H9 (cell line): ENCODE data around the gene MARK2. TPM values are rescaled to one million over a fixed set of nuclear protein-coding genes. Genes with fewer than 3 reads are reported as not detected.
A peak's percentile ranks its signal among the peaks of the same experiment; 100 is the strongest.

ENCODE experiments used
- DNase-seq: peaks from one replicate; pipeline ENCODE4 v3.0.0-alpha.2; 2017
- H2AFZ ChIP-seq: one replicate; pipeline ENCODE4 v1.6.1; 2013; ENCODE audit warnings: mild to moderate bottlenecking, low read length, control low read depth, moderate library complexity
- H2AK5ac ChIP-seq: 2 replicates; pipeline ENCODE4 v1.6.1; 2013; ENCODE audit warnings: low read length, control low read depth, mixed read lengths; ENCODE audit not compliant: insufficient read length
- H2BK120ac ChIP-seq: one replicate; pipeline ENCODE4 v1.6.1; 2013; ENCODE audit warnings: low read depth, mild to moderate bottlenecking, low read length, control low read depth, inconsistent platforms; ENCODE audit not compliant: poor library complexity, severe bottlenecking
- H2BK12ac ChIP-seq: 2 replicates; pipeline ENCODE4 v1.6.1; 2013; ENCODE audit warnings: low read length, control low read depth, mixed read lengths, low read depth; ENCODE audit not compliant: insufficient read length
- H2BK15ac ChIP-seq: 2 replicates; pipeline ENCODE4 v1.6.1; 2013; ENCODE audit warnings: low read depth, low read length, control low read depth
- H2BK20ac ChIP-seq: one replicate; pipeline ENCODE4 v1.6.1; 2013; ENCODE audit warnings: low read depth, mild to moderate bottlenecking, low read length, control low read depth, inconsistent platforms; ENCODE audit not compliant: poor library complexity, severe bottlenecking
- H2BK5ac ChIP-seq: 2 replicates; pipeline ENCODE4 v1.6.1; 2013; ENCODE audit warnings: low read length, control low read depth, mixed read lengths; ENCODE audit not compliant: insufficient read length
- H3K14ac ChIP-seq: 2 replicates; pipeline ENCODE4 v1.6.1; 2013; ENCODE audit warnings: low read length, control low read depth; ENCODE audit not compliant: insufficient read depth
- H3K18ac ChIP-seq: 2 replicates; pipeline ENCODE4 v1.6.1; 2013; ENCODE audit warnings: low read depth, mild to moderate bottlenecking, mixed read lengths, low read length, control low read depth; ENCODE audit not compliant: insufficient read length
- H3K23ac ChIP-seq: 2 replicates; pipeline ENCODE4 v1.6.1; 2013; ENCODE audit warnings: low read length, control low read depth, mixed read lengths, low read depth; ENCODE audit not compliant: insufficient read length
- H3K23me2 ChIP-seq: 2 replicates; pipeline ENCODE4 v1.6.1; 2013; ENCODE audit warnings: low read depth, mild to moderate bottlenecking, mixed read lengths, low read length, control low read depth; ENCODE audit not compliant: insufficient read length, poor library complexity, severe bottlenecking
- H3K27ac ChIP-seq: 2 replicates; pipeline ENCODE4 v1.5.1; 2013; ENCODE audit warnings: low read length, control low read depth, mixed read lengths, low read depth; ENCODE audit not compliant: insufficient read length
- H3K27me3 ChIP-seq: 2 replicates; pipeline ENCODE4 v1.6.1; 2013; ENCODE audit warnings: low read length, control low read depth, inconsistent platforms; ENCODE audit not compliant: insufficient read depth
- H3K4ac ChIP-seq: 2 replicates; pipeline ENCODE4 v1.6.1; 2013; ENCODE audit warnings: low read depth, mild to moderate bottlenecking, control low read depth, inconsistent platforms, low read length, moderate library complexity
- H3K4me1 ChIP-seq: 2 replicates; pipeline ENCODE4 v1.6.1; 2013; ENCODE audit warnings: low read length, control low read depth, inconsistent platforms; ENCODE audit not compliant: insufficient read depth
- H3K4me2 ChIP-seq: 2 replicates; pipeline ENCODE4 v1.6.1; 2013; ENCODE audit warnings: low read length, control low read depth, mixed read lengths; ENCODE audit not compliant: insufficient read length, insufficient read depth
- H3K56ac ChIP-seq: 2 replicates; pipeline ENCODE4 v1.6.1; 2013; ENCODE audit warnings: low read depth, mild to moderate bottlenecking, mixed read lengths, low read length, control low read depth; ENCODE audit not compliant: insufficient read length
- H3K79me1 ChIP-seq: 2 replicates; pipeline ENCODE4 v1.6.1; 2013; ENCODE audit warnings: low read depth, mild to moderate bottlenecking, moderate library complexity, low read length, control low read depth, inconsistent platforms; ENCODE audit not compliant: insufficient read depth, poor library complexity, severe bottlenecking
- H3K79me2 ChIP-seq: 2 replicates; pipeline ENCODE4 v1.6.1; 2013; ENCODE audit warnings: low read length, control low read depth, inconsistent platforms; ENCODE audit not compliant: insufficient read depth
- H3K9ac ChIP-seq: 2 replicates; pipeline ENCODE4 v1.6.1; 2013; ENCODE audit warnings: low read length, control low read depth, mixed read lengths; ENCODE audit not compliant: insufficient read length; ENCODE audit errors: extremely low read depth
- H3K9me3 ChIP-seq: one replicate; pipeline ENCODE4 v1.6.1; 2013; ENCODE audit warnings: low read depth, low read length, inconsistent platforms; ENCODE audit not compliant: control insufficient read depth
- H3T11ph ChIP-seq: one replicate; pipeline ENCODE4 v1.6.1; 2013; ENCODE audit warnings: mild to moderate bottlenecking, low read length, control low read depth, inconsistent platforms
- H4K20me1 ChIP-seq: one replicate; pipeline ENCODE4 v1.6.1; 2013; ENCODE audit not compliant: control insufficient read depth, insufficient read length, insufficient read depth
- H4K5ac ChIP-seq: 2 replicates; pipeline ENCODE4 v1.6.1; 2013; ENCODE audit warnings: low read depth, mild to moderate bottlenecking, mixed read lengths, low read length, control low read depth; ENCODE audit not compliant: insufficient read length
- H4K8ac ChIP-seq: replicated peaks from 2 replicates; pipeline ENCODE4 v1.6.1; 2013; ENCODE audit warnings: low read length, control low read depth, mixed read lengths, low read depth; ENCODE audit not compliant: insufficient read length
- H4K91ac ChIP-seq: 2 replicates; pipeline ENCODE4 v1.6.1; 2013; ENCODE audit warnings: low read depth, mild to moderate bottlenecking, moderate library complexity, mixed read lengths, low read length, control low read depth; ENCODE audit not compliant: insufficient read length
- H3K27ac Mint-ChIP-seq, 3 experiments: 2 replicates in 2 of 3; 3 replicates in 1 of 3; pipeline ENCODE4 v1.8.0; 2020 to 2021; ENCODE audit warnings: mixed read lengths in 3 of 3, mild to moderate bottlenecking in 1 of 3, moderate library complexity in 1 of 3
- H3K27me3 Mint-ChIP-seq: 2 replicates; pipeline ENCODE4 v1.8.0; 2021; ENCODE audit warnings: low read depth, mild to moderate bottlenecking, moderate library complexity, mixed read lengths
- H3K36me3 Mint-ChIP-seq, 3 experiments: 2 replicates in 2 of 3; 3 replicates in 1 of 3; pipeline ENCODE4 v1.8.0; 2020 to 2021; ENCODE audit warnings: low read depth in 3 of 3, mixed read lengths in 3 of 3; ENCODE audit not compliant: insufficient read depth in 1 of 3
- H3K4me1 Mint-ChIP-seq, 2 experiments: 2 replicates each; pipeline ENCODE4 v1.8.0; 2020; ENCODE audit warnings: mixed read lengths in 2 of 2
- H3K4me3 Mint-ChIP-seq, 2 experiments: 2 replicates in 1 of 2; 3 replicates in 1 of 2; pipeline ENCODE4 v1.8.0; 2020 to 2021; ENCODE audit warnings: mild to moderate bottlenecking in 2 of 2, mixed read lengths in 2 of 2, moderate library complexity in 1 of 2
- H3K9me3 Mint-ChIP-seq, 2 experiments: 2 replicates in 1 of 2; 3 replicates in 1 of 2; pipeline ENCODE4 v1.8.0; 2020; ENCODE audit warnings: mild to moderate bottlenecking in 2 of 2, mixed read lengths in 2 of 2, moderate library complexity in 1 of 2
- WGBS: extraction: QIAGEN DNeasy Blood & Tissue Kit; methylation state at CpG from one replicate; pipeline ENCODE4 v1.1.7; 2013; ENCODE audit warnings: missing lambda C conversion rate, low lambda C conversion rate, mixed read lengths; ENCODE audit not compliant: insufficient read length; ENCODE audit errors: extremely low coverage; 5-methylcytosine and 5-hydroxymethylcytosine counted together
- total RNA-seq: library from RNA; stranded (reverse); gene quantifications from 2 replicates; pipeline ENCODE4 v1.2.1, GENCODE V29; 2021
- TF ChIP-seq, protein P1 (sequence below): fragments of 200-600 bp; sonication (generic); conservative IDR thresholded peaks from 3 replicates; pipeline ENCODE4 v1.8.0; 2021; ENCODE audit warnings: antibody characterized with exemption, mild to moderate bottlenecking

The MARK2 gene
- total RNA-seq, 1 experiment from 2014 or later = 45.7 TPM

DNA sequence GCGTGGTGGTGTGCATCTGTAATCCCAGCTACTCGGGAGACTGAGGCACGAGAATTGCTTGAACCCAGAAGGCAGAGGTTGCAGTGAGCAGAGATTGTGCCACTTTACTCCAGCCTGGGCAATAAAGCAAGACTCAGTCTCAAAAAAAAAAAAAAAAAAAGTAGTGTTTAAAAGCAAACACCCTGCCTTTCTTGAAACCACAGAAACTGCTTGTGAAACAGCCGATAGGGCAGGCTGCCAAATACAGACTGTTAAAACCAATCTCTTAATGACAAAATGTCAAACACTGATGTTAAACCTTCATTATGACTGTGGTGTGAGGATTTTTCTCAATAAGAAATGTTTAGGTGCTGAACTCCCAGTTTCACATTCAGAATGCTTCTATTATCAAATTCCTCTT, 27.3 kb downstream of the MARK2 start:
- H4K8ac ChIP-seq = no peak overlapping the region
- no peak overlapping the region for H3K4me2 ChIP-seq
- Mint-ChIP-seq H3K27ac (peak overlapping the region in 1 of 3 experiments; percentile 77; a peak in 2 of 7 replicates), H3K36me3 (peaks cover 7 to 12% (median 8%) of the 10 kb centered on the region in 3 experiments; a peak in 6 of 7 replicates), H3K4me3 (no peak overlapping the region), H3K9me3 (no peaks in the 10 kb centered on the region), H3K27me3 (no peaks in the 10 kb centered on the region), H3K4me1 (peaks cover 56 to 60% of the 10 kb centered on the region in 2 experiments)
- H3K79me2 ChIP-seq = peaks cover 17% of the 10 kb centered on the region
- H2BK20ac ChIP-seq = no peak overlapping the region
- H3K23me2 ChIP-seq = no peaks in the 10 kb centered on the region
- no peaks in the 10 kb centered on the region for H3K27me3 ChIP-seq
- TF ChIP-seq, protein P1, sequence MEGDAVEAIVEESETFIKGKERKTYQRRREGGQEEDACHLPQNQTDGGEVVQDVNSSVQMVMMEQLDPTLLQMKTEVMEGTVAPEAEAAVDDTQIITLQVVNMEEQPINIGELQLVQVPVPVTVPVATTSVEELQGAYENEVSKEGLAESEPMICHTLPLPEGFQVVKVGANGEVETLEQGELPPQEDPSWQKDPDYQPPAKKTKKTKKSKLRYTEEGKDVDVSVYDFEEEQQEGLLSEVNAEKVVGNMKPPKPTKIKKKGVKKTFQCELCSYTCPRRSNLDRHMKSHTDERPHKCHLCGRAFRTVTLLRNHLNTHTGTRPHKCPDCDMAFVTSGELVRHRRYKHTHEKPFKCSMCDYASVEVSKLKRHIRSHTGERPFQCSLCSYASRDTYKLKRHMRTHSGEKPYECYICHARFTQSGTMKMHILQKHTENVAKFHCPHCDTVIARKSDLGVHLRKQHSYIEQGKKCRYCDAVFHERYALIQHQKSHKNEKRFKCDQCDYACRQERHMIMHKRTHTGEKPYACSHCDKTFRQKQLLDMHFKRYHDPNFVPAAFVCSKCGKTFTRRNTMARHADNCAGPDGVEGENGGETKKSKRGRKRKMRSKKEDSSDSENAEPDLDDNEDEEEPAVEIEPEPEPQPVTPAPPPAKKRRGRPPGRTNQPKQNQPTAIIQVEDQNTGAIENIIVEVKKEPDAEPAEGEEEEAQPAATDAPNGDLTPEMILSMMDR = no peak
- H3K56ac ChIP-seq = no peak overlapping the region
- H2BK15ac ChIP-seq = no peak overlapping the region
- H3K9me3 ChIP-seq = no peaks in the 10 kb centered on the region
- no peak overlapping the region for H2BK12ac ChIP-seq
- no peak overlapping the region for H3K18ac ChIP-seq
- H3K14ac ChIP-seq = no peak overlapping the region
- H2BK5ac ChIP-seq = no peak overlapping the region
- H3K23ac ChIP-seq = no peak overlapping the region
- no peak overlapping the region for H2AK5ac ChIP-seq
- H2BK120ac ChIP-seq = no peak overlapping the region
- H4K5ac ChIP-seq = no peak overlapping the region
- H3K79me1 ChIP-seq = peaks cover 10% of the 10 kb centered on the region
- H3K4me1 ChIP-seq = peaks cover 6% of the 10 kb centered on the region; the same call in 1 of the 2 replicates
- no peak overlapping the region for H3K27ac ChIP-seq
- no peaks in the 10 kb centered on the region for H4K20me1 ChIP-seq
- no peak overlapping the region for H3T11ph ChIP-seq
- H3K9ac ChIP-seq = no peak overlapping the region
- no peak overlapping the region for H3K4ac ChIP-seq
- H2AFZ ChIP-seq = no peak overlapping the region
- no CpG with 5 or more reads among the region's 4 CpGs for WGBS
- no peak overlapping the region for H4K91ac ChIP-seq
- no peak for DNase-seq
